Mesendoderm (in vitro differentiated cells): ENCODE data around the gene YWHAB.
A peak's percentile ranks its signal among the peaks of the same experiment; 100 is the strongest.

Source experiments
- DNase-seq: peaks from one replicate; pipeline ENCODE4 v3.0.0; 2013
- H2AK5ac ChIP-seq: 2 replicates; pipeline ENCODE4 v1.6.1; 2013; ENCODE audit warnings: low read length, inconsistent platforms
- H2BK120ac ChIP-seq: 2 replicates; pipeline ENCODE4 v1.6.1; 2013; ENCODE audit warnings: low read depth, mild to moderate bottlenecking, low read length, moderate library complexity, mixed read lengths
- H2BK15ac ChIP-seq: replicated peaks from 2 replicates; pipeline ENCODE4 v1.6.1; 2013; ENCODE audit warnings: low read depth, mild to moderate bottlenecking, moderate library complexity
- H2BK5ac ChIP-seq: 2 replicates; pipeline ENCODE4 v1.6.1; 2013; ENCODE audit warnings: low read length, inconsistent platforms
- H3K18ac ChIP-seq: 2 replicates; pipeline ENCODE4 v1.6.1; 2013; ENCODE audit warnings: mild to moderate bottlenecking, low read length, mixed read lengths
- H3K23ac ChIP-seq: one replicate; pipeline ENCODE4 v1.6.1; 2013; ENCODE audit warnings: low read length
- H3K27ac ChIP-seq: 2 replicates; pipeline ENCODE4 v1.5.1; 2013; ENCODE audit warnings: low read depth, mild to moderate bottlenecking, inconsistent platforms, low read length, moderate library complexity
- H3K27me3 ChIP-seq: 2 replicates; pipeline ENCODE4 v1.6.1; 2013; ENCODE audit warnings: low read length, control low read depth, mild to moderate bottlenecking, inconsistent platforms; ENCODE audit not compliant: insufficient read depth, poor library complexity
- H3K36me3 ChIP-seq: 2 replicates; pipeline ENCODE4 v1.6.1; 2013; ENCODE audit warnings: low read length, inconsistent platforms; ENCODE audit not compliant: control insufficient read depth, insufficient read depth
- H3K4ac ChIP-seq: one replicate; pipeline ENCODE4 v1.6.1; 2013; ENCODE audit warnings: low read depth, mild to moderate bottlenecking, low read length, moderate library complexity
- H3K4me1 ChIP-seq: 2 replicates; pipeline ENCODE4 v1.6.1; 2013; ENCODE audit warnings: low read depth, low read length, inconsistent platforms; ENCODE audit not compliant: control insufficient read depth
- H3K4me2 ChIP-seq: 2 replicates; pipeline ENCODE4 v1.6.1; 2013; ENCODE audit warnings: low read length
- H3K4me3 ChIP-seq: 2 replicates; pipeline ENCODE4 v1.5.1; 2013; ENCODE audit warnings: mild to moderate bottlenecking, low read length
- H3K56ac ChIP-seq: one replicate; pipeline ENCODE4 v1.6.1; 2013; ENCODE audit warnings: low read length
- H3K79me1 ChIP-seq: 2 replicates; pipeline ENCODE4 v1.6.1; 2013; ENCODE audit warnings: low read length, inconsistent platforms
- H3K79me2 ChIP-seq: 2 replicates; pipeline ENCODE4 v1.6.1; 2013; ENCODE audit warnings: mild to moderate bottlenecking, low read length; ENCODE audit not compliant: control insufficient read depth, insufficient read depth
- H3K9ac ChIP-seq: 2 replicates; pipeline ENCODE4 v1.6.1; 2013; ENCODE audit warnings: low read length, inconsistent platforms
- H4K5ac ChIP-seq: one replicate; pipeline ENCODE4 v1.6.1; 2013; ENCODE audit warnings: low read length
- H4K8ac ChIP-seq: one replicate; pipeline ENCODE4 v1.6.1; 2013; ENCODE audit warnings: low read depth, mild to moderate bottlenecking, control low read depth, low read length, moderate library complexity
- WGBS: extraction: QIAGEN DNeasy Blood & Tissue Kit; methylation state at CpG from one replicate; pipeline ENCODE4 v1.1.7; 2013; ENCODE audit warnings: low lambda C conversion rate, missing lambda C conversion rate; ENCODE audit not compliant: insufficient coverage; ENCODE audit errors: extremely low coverage; 5-methylcytosine and 5-hydroxymethylcytosine counted together

Gene YWHAB

DNA sequence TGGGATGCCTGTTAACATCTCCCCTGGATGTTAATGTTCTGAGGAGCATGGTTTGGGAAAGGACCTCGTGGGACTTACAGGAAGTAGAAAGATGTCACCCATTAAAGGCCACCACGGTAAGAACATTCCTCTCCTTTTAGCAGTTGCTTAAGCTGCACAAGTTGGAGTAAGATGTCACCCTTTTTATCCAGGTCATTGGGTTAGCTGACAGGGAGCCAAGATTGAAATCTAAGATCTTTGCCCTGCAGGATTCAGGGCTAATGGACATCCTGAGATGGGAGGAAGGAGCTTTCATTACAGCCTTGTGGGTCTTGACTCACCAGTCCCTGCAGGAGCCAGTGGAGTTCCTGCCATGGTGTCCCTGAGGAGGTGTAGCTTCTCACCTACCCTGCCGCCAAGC is 46.4 kb downstream of the YWHAB start:
- H3K27ac ChIP-seq = no peak overlapping the region
- H3K79me1 ChIP-seq = no peaks in the 10 kb centered on the region
- no peak overlapping the region for H3K4me2 ChIP-seq
- no peak overlapping the region for H4K8ac ChIP-seq
- no peak overlapping the region for H2AK5ac ChIP-seq
- no peak overlapping the region for H3K4me3 ChIP-seq
- no peak overlapping the region for H2BK15ac ChIP-seq
- DNase-seq = no peak
- no CpG with 5 or more reads among the region's 3 CpGs for WGBS
- no peak overlapping the region for H4K5ac ChIP-seq
- no peaks in the 10 kb centered on the region for H3K4me1 ChIP-seq
- H2BK120ac ChIP-seq = no peak overlapping the region
- H3K27me3 ChIP-seq = no peaks in the 10 kb centered on the region
- H3K79me2 ChIP-seq = no peaks in the 10 kb centered on the region
- H3K18ac ChIP-seq = no peak overlapping the region
- peaks cover 10% of the 10 kb centered on the region for H3K36me3 ChIP-seq
- no peak overlapping the region for H3K9ac ChIP-seq
- H3K56ac ChIP-seq = no peak overlapping the region
- H3K4ac ChIP-seq = no peak overlapping the region
- H2BK5ac ChIP-seq = no peak overlapping the region
- H3K23ac ChIP-seq = no peak overlapping the region

DNA sequence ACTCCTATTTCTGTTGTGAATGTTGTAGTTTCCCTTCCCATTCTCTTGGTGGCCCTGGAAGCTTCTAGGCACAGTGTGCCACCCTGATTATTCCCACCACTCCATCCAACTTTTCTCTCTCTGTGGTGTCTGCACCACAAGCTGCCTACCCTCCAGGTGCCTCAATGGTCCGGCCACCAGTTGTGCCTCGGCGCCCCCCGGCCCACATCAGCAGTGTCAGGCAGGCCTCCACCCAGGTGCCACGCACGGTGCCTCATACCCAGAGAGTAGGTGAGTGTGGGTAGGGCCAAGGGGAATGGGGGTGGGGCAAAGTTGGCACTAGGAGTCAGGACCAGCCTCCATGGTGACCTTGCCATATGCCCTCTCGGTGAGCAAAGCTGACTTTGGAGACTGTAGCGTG is 47.4 kb downstream of the YWHAB start:
- Histone ChIP-seq H3K79me2 (no peaks in the 10 kb centered on the region), H4K5ac (no peak overlapping the region), H3K56ac (no peak overlapping the region), H3K4me2 (no peak overlapping the region), H2BK120ac (no peak overlapping the region), H3K4me1 (no peaks in the 10 kb centered on the region), H4K8ac (no peak overlapping the region), H3K79me1 (no peaks in the 10 kb centered on the region), H2BK15ac (no peak overlapping the region), H3K9ac (no peak overlapping the region), H2AK5ac (no peak overlapping the region), H3K27ac (no peak overlapping the region), H3K27me3 (no peaks in the 10 kb centered on the region), H3K4ac (no peak overlapping the region), H3K4me3 (no peak overlapping the region), H3K36me3 (peaks cover 15% of the 10 kb centered on the region), H3K23ac (no peak overlapping the region), H2BK5ac (no peak overlapping the region), H3K18ac (no peak overlapping the region)
- WGBS = no CpG with 5 or more reads among the region's 8 CpGs
- DNase-seq = no peak

DNA sequence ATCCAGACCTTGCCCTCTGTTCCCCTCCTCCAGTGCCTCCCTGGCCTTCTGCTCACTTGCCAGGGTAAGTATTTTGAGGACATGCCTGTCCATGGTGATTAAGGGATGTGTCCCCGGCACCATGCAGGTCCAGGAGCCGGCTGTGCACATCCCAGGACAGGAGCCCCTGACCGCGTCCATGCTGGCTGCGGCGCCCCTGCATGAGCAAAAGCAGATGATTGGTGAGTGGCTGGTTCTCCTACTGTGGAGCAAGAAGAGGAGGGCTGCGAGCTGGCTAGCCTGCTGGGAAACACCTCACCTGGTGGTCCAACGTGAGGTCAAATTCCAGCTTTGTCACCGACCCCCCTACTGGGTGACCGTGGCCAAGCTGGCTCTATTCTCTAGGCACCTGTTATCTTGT is 51.0 kb downstream of the YWHAB start:
- H4K8ac ChIP-seq = no peak overlapping the region
- WGBS = no CpG with 5 or more reads among the region's 10 CpGs
- no peak overlapping the region for H2BK120ac ChIP-seq
- H3K4me3 ChIP-seq = no peak overlapping the region
- H3K4ac ChIP-seq = no peak overlapping the region
- no peak overlapping the region for H2BK5ac ChIP-seq
- H2AK5ac ChIP-seq = no peak overlapping the region
- H3K79me2 ChIP-seq = no peaks in the 10 kb centered on the region
- no peaks in the 10 kb centered on the region for H3K79me1 ChIP-seq
- H4K5ac ChIP-seq = no peak overlapping the region
- H3K56ac ChIP-seq = no peak overlapping the region
- DNase-seq = no peak
- H3K4me2 ChIP-seq = no peak overlapping the region
- no peak overlapping the region for H3K27ac ChIP-seq
- H3K4me1 ChIP-seq = no peaks in the 10 kb centered on the region
- H3K23ac ChIP-seq = no peak overlapping the region
- H3K27me3 ChIP-seq = no peaks in the 10 kb centered on the region
- no peak overlapping the region for H3K18ac ChIP-seq
- peaks cover 19% of the 10 kb centered on the region for H3K36me3 ChIP-seq
- H3K9ac ChIP-seq = no peak overlapping the region
- H2BK15ac ChIP-seq = no peak overlapping the region

- Histone ChIP-seq H3K4me2 (no peak overlapping the region), H3K79me2 (no peaks in the 10 kb centered on the region), H3K4me1 (no peaks in the 10 kb centered on the region), H4K5ac (no peak overlapping the region), H3K27me3 (no peaks in the 10 kb centered on the region), H3K56ac (no peak overlapping the region), H3K27ac (no peak overlapping the region), H3K9ac (no peak overlapping the region), H3K23ac (no peak overlapping the region), H2BK120ac (no peak overlapping the region), H3K79me1 (no peaks in the 10 kb centered on the region), H2AK5ac (no peak overlapping the region), H3K4ac (no peak overlapping the region), H4K8ac (no peak overlapping the region), H2BK5ac (no peak overlapping the region), H3K36me3 (peaks cover 18% of the 10 kb centered on the region), H2BK15ac (no peak overlapping the region), H3K18ac (no peak overlapping the region), H3K4me3 (no peak overlapping the region)
- DNase-seq = no peak
- WGBS = no CpG with 5 or more reads among the region's 9 CpGs
These were observed 53.1 kb downstream of the YWHAB start for GRCh38 chr20:44938637-44939036.

DNA sequence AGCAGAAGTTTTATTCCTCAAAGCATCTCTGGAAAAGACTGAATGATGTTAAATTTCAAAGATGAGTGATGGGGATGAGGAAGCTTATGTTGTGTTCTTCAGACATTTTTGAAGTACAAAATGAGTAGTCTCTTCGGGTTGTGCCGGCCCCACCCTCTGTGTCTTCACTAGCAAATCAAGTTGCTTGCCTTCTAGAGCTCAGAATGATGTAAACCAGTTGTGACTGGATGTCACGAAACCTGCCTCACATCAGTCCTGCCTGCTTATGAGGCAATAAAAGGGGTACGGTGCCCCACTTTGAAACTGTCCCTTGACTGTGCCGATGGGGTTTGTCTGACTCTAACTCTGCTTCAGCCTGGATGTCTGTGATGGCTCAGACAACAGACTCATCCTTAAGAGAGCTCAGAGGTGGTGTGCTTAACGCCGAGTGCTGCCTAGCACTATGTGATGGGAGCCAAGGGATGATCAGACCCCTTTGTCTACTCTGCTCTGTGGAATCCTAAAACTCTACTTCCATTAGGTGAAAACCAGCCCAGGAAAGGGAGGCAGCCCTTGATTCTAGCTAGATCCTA is 55.7 kb downstream of the YWHAB start:
- Histone ChIP-seq H3K4ac (no peak overlapping the region), H3K9ac (no peak overlapping the region), H3K23ac (no peak overlapping the region), H2BK120ac (no peak overlapping the region), H3K4me3 (no peak overlapping the region), H3K79me2 (no peaks in the 10 kb centered on the region), H3K27me3 (no peaks in the 10 kb centered on the region), H3K36me3 (peaks cover 15% of the 10 kb centered on the region), H3K18ac (no peak overlapping the region), H3K4me2 (no peak overlapping the region), H3K79me1 (no peaks in the 10 kb centered on the region), H3K27ac (no peak overlapping the region), H3K4me1 (no peaks in the 10 kb centered on the region), H4K8ac (no peak overlapping the region), H2AK5ac (no peak overlapping the region), H2BK15ac (no peak overlapping the region), H3K56ac (no peak overlapping the region), H2BK5ac (no peak overlapping the region), H4K5ac (no peak overlapping the region)
- no CpG with 5 or more reads among the region's 7 CpGs for WGBS
- no peak for DNase-seq

GRCh38 chr20:44942264-44942973 is 56.9 kb downstream of the YWHAB start:
- no CpG with 5 or more reads among the region's 4 CpGs for WGBS
- Histone ChIP-seq H2BK15ac (no peak overlapping the region), H3K9ac (no peak overlapping the region), H3K18ac (no peak overlapping the region), H3K27me3 (no peaks in the 10 kb centered on the region), H3K79me1 (no peaks in the 10 kb centered on the region), H3K23ac (no peak overlapping the region), H2AK5ac (no peak overlapping the region), H3K4me1 (no peaks in the 10 kb centered on the region), H3K36me3 (peaks cover 9% of the 10 kb centered on the region), H3K4me2 (no peak overlapping the region), H4K8ac (no peak overlapping the region), H4K5ac (no peak overlapping the region), H2BK5ac (no peak overlapping the region), H3K4me3 (no peak overlapping the region), H3K56ac (no peak overlapping the region), H2BK120ac (no peak overlapping the region), H3K27ac (no peak overlapping the region), H3K79me2 (no peaks in the 10 kb centered on the region), H3K4ac (no peak overlapping the region)
- DNase-seq = peak; percentile 27
